NCI-H69 (cell line): ENCODE measurements around the gene UCHL3.
"Not testable (repeated sequence)": the region's sequence is repeated elsewhere in the genome, so short reads cannot be mapped to it uniquely, and the experiment has no call there.

Experiments
- DNase-seq: peaks from one replicate; lab custom pipeline; 2025; lab: John Stamatoyannopoulos, UW

UCHL3 gene

DNA sequence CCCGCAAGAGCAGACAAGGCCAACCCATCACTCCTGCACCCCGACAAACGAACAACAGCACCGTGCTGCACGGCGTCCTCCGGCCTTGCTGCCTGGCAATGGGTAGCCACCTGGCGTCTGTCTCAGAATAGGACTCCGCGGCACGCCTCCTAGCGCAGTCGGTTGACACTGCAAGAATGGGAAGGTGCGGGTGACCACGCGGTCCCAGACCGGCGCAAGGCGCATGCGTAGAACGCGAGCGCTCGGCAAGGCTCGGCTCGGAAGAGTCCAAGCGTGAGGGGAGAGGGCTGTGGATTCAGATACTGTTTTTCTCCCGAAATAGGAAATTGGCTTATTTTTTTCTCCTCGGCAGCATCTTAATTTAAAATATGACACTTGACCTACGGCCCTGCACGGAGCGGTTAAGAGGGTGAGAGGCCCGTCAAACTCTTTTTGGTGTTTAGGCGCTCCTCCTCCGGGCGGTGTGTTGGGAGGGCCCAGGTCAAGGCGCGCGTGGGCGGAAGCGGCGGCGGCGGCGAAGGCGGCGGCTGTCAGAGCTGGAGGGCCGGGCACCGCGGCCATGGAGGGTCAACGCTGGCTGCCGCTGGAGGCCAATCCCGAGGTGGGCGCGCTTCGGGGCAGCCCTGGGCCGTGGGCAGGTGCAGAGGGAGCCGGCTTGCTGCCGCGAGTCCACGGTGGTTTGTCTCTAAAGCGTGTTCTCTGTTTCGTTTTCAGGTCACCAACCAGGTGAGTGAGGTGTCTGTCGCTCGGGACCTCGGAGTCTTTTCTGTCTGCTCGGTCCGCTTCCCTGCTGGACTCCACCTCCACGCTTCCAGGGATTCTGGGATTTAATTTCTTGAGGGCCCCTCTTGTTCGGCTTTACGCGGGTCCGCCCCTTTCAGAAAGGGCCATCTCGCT lies at the start of gene UCHL3:
TSS of gene UCHL3 (plus strand) at position 530 of the 897 bp plus-strand sequence. CDS start at position 560, 30 bp downstream.
- DNase-seq: peak; percentile 94

DNA sequence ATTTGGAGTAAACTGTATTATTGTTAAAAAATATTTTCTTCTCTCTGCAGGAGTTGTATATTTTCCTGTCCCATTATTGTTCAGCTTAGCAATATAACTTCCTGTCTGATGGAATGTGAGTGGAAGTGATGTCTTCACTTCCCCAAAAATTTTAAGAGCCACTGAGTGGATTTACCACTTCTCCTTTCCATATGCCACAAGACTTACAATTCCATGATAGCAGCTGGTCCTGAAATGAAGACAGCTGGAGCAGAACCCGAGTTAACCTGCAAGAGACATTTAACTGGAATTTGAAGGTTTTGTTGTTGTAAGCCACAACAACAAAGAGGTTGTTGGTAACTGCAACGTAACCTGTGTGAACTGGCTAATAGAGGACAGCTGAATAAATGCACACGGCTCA lies 44.3 kb upstream of the UCHL3 start:
- DNase-seq: no peak

DNA sequence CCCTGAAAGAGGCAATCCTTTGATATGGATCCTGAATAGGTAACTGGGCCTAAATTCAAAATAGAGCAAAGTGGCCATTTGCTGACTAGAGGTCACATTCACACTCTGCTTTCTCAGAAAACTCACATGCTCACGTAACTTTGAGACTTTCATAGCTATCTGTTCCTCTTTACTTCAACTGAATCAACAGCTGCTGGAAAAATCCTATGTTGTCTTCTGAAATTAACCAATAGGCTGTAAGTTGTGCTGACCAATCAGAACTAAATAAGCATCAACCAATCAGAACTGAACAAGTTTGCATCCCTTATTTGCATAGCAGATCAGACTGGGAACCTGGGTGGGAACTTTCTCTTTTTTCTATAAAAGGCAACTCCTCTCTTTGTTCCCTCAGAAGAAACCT lies 43.6 kb upstream of the UCHL3 start:
- no peak for DNase-seq

GRCh38 chr13:75507027-75508001 lies 42.3 kb upstream of the UCHL3 start:
- DNase-seq: peak; percentile 79

GRCh38 chr13:75508002-75508548 lies 41.5 kb upstream of the UCHL3 start:
- no peak for DNase-seq

DNA sequence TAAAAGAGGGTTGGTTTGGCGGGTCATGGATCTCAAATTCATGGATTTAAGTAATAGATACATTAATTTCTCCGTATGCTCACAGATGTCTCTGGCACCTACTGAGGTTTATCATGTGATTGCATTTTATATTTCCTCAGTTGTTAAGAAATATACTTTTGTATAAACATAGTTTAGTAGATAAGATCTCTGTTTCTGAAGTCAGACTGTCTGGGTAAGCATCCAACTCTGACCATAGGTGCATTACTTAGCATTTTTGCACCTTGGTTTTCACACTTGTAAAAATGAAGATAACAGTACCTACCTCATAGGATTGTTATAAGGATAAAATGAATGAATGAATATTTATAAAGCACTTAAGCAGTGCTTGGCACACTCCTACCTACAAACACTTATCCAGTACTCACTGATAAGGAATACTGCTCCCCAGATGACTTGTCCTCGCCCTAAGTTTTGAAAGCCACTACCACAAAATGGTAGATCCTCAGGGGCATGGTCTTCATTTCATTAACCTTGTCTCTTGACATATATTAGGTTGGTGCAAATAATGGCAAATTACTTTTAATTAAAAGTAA lies 38.5 kb upstream of the UCHL3 start:
- no peak for DNase-seq

DNA sequence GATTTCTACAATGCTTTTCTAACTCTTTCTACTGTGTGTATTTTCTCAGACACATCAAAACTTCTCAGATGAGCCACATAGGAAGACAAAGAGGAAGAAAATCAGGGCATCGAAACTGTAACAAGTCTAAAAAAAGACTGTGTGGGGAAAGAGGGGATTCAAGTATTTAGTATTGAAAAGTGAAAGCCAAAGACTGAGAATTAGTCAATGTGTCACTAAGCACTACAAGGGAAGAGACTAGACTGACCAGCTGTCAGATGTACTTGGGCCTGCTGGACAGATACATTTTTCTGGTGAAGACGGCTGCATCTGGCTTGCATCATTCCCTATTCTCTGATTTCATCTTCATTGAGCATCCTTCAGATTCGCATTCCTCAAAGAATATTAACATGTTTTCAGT lies 37.3 kb upstream of the UCHL3 start:
- no peak for DNase-seq

DNA sequence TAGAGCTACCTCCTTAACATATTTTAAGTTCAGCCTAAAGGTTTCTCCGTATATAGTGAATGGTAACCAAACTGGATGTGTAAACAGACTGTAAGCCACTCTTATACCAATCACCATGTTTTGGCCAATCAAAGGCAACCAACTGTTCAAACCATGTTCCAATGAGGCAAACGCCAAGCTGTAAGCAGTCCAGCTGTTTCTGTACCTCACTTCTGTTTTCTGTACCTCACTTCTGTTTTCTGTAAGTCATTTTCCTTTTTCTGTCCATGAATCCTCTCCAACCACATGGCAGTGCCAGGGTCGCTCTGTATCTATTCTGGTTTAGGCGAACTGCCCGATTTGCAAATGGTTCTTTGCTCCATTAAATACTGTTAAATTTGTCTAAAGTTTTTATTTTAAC lies 36.3 kb upstream of the UCHL3 start:
- no peak for DNase-seq

- DNase-seq: no peak
Observed at GRCh38 chr13:75514080-75514995, 35.3 kb upstream of the UCHL3 start.

DNA sequence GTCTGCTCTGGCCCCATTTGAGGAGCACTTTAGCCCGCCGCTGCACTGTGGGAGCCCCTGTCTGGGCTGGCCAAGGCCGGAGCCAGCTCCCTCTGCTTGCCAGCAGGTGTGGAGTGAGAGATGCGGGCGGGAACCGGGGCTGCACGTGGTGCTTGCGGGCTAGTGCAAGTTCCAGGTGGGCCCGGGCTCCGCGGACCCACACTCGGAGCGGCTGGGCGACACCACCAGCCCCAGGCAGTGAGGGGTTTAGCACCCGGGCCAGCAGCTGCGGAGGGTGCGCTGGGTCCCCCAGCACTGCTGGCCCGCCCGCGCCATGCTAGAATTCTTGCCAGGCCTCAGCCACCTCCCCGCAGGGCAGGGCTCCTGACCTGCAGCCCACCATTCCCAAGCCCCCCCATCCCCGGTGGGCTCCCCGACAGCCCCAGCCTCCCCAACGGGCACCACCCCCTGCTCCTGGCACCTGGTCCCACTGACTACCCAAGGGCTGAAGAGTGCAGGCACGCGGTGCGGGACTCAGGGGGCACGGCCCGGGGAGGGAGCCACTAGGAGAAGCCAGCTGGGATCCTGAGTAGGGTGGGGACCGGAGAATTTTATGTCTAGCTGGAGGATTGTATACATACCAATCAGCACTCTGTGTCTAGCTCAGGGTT lies 31.0 kb upstream of the UCHL3 start:
- no peak for DNase-seq

GRCh38 chr13:75521956-75522355 lies 27.6 kb upstream of the UCHL3 start:
- no peak for DNase-seq

DNA sequence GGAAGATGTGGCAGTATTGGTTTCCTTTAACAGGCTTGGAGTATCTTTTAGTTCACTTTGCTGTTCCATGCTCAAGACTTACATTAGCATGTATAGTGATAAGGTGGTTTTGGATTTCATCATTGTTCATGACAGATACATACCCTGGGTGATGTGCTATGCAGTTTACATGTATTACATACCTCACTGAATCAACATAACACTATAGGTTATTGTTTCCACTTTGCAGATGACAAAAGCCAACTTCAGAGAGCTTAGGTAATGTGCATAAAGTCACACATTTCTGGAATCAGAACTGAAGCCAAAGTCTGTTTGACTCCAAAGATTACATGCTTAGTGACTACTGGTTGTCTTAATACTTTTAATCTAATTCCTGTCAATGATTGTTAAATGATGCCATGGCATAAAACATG lies 19.0 kb upstream of the UCHL3 start:
- no peak for DNase-seq

DNA sequence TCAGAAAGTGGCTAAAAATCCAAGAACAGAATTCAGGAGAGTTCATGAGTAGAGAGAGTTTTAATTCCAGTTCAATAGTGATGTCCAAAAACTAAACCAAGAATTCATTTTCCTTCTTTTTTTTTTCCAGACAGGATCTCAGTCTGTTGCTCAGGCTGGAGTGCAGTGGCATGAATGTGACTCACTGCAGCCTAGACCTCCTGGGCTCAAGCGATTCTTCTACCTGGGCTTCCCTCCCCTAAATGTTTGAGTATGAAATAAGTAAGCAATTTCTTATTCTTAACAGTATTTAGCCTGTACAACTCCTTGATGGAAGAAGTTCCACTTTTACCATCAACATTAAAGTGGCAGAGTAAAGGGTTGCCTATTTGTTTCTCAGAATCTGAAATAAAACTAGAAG lies 15.7 kb upstream of the UCHL3 start:
- DNase-seq: no peak

DNA sequence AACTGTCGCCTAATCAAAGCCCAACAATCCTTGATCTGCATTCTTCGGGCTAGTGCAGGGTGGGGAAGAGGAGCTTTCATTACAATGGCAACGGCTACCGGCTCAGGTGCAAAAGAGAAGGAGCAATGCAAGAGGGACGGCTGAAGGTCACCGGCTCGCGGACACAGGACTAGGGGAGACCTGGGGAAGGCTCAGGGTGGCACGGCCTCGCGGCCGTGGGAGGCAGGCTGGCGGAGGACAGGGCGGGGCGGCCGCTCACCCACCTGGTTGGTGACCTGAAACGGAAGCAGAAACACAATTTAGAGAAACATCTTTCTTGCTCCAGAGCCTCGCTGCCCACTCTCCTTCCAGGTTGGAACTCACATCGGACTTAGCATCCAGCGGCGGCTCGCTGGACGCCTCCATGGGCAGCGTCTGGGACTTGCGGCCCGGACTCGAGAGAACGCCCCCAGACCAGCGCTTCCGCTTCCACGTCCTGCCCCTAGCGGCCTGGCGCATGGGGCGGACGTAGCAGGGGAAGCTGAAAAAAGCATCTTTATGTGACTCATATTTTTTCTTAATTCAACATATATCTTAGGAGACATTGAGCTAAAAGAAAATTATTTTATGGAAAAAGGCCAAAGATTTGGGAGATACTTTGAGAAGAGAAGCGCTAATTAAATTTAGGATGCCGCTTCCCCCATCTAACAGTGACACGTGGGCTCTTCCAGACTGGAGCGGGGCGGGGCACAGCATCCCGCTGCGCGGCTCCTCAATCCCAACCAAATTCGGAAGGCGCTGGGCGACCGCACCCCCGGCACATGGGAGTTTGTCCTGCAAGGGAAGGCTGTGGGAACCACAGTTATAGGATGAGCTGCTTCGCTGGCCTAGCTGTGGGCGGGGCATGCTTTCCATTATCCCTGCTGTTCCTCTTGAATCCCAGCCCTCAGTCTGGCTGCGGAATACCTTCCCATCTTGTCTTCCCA lies 11.9 kb upstream of the UCHL3 start, which contains the start of gene COMMD6:
TSS of gene COMMD6 (minus strand) at position 441 of the 965 bp plus-strand sequence. CDS start at position 405, 36 bp downstream.
- peak; percentile 90 for DNase-seq

DNA sequence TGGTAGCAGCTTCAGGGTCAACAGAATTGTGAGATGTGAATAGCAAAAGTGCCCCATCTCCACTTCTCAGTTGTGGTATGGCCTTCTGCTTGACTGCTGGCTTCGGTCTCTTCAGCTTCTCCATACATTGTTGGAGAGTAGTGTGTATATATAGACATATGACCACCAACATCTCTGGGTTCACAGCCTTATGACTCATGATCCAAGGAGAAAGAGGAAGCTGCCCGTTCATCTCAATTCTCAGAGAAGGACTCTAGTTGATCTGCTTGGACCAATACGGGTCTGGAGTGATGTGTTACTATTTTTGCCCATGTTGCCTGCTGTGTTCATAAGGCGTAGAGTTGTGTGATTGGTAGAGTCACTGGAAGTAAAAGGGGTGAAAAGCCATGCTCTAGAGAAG lies 8.3 kb upstream of the UCHL3 start:
- no peak for DNase-seq

GRCh38 chr13:75541961-75542360 lies 7.6 kb upstream of the UCHL3 start:
- no peak for DNase-seq

DNA sequence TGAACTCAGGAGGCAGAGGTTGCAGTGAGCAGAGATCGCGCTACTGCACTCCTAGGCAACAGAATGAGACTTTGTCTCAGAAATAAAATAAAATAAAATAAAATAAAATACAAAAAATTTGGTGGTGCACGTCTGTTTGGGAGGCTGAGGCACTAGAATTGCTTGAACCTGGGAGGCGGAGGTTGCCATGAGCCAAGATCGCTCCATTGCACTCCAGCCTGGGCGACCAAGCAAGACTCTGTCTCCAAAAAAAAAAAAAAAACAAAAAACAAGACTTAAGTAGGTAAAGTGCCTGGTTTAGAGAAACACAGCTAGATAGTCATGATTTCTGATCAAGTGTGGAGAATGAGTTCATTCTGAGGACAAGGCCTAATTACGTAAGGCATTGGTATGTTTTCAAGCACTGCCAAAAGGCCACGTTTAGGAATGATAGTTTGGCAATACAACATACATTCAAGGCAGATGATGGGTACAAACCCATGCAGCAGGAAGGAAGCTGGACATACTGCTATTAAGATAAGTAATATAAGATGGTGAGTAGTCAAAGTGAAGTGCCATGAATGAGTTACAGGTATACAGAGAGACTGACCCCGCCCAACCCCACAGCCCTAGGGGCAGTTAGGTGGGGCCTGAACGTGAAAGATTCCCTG lies 4.8 kb upstream of the UCHL3 start:
- DNase-seq: no peak

- DNase-seq: not testable (repeated sequence)
Observed at GRCh38 chr13:75545386-75545785, 4.2 kb upstream of the UCHL3 start.

DNA sequence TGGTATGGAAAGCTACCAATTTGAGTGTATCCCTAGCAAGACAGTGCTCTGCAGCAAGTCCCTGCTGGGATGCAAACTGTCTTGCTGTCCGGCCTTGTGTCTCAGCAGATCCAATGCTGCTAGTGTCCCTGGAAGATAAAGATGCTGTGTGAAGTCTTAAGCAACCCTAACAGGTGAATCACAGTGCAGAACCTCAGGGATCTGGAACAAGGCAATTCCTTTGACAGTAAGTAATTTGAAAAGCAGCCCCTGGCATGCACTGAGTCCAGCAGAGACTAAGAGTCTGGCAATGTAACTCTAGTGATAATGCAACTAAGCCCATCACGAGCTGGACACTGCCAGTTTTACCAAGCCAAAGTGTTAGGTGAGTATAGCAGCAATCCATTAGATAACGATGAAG lies 1.7 kb upstream of the UCHL3 start:
- DNase-seq: no peak
